Upper lobe of right lung (tissue), 1 donor: ENCODE measurements around the gene COL6A5. TPM values are rescaled to one million over a fixed set of nuclear protein-coding genes. Genes with fewer than 3 reads are reported as not detected.

Source experiments
- ATAC-seq: fragments of 200-7000 bp; cut with Tn5 transposase; one replicate; pipeline ENCODE4 v1.9.1; 2020; ENCODE audit warnings: mild to moderate bottlenecking, moderate library complexity
- DNase-seq: peaks from one replicate; pipeline ENCODE4 v3.0.0-alpha.2; 2020
- H3K27ac ChIP-seq: fragments of 200-600 bp; one replicate; pipeline ENCODE4 v1.8.0; 2022
- H3K27me3 ChIP-seq: fragments of 200-600 bp; one replicate; pipeline ENCODE4 v1.8.0; 2022; ENCODE audit warnings: mild to moderate bottlenecking
- H3K36me3 ChIP-seq: fragments of 200-600 bp; one replicate; pipeline ENCODE4 v1.8.0; 2022
- H3K4me1 ChIP-seq: fragments of 200-600 bp; one replicate; pipeline ENCODE4 v1.8.0; 2022
- H3K4me3 ChIP-seq: fragments of 200-600 bp; one replicate; pipeline ENCODE4 v1.8.0; 2022; ENCODE audit warnings: mild to moderate bottlenecking
- H3K9me3 ChIP-seq: fragments of 200-600 bp; one replicate; pipeline ENCODE4 v1.8.0; 2022
- CTCF ChIP-seq: fragments of 200-600 bp; IDR thresholded peaks from one replicate; pipeline ENCODE4 v1.8.0; 2022; ENCODE audit warnings: antibody characterized with exemption
- intact Hi-C: fragments of 100-400 bp; cut with DNase I; formaldehyde crosslinking; loops from one replicate; pipeline ENCODE4 v1.11.0; 2022
- total RNA-seq: library from RNA; stranded (reverse); fragmentation: NEBNext Ultra II Directional; extraction: Animal tissue kit (Norgen Biotek cat#: 25700); gene quantifications from one replicate; pipeline ENCODE4 v1.2.1, GENCODE V29; 2021
- donor health status: DM: no; HTN: yes; CAD: no; lungs with severe emphysema.

COL6A5 gene
- total RNA-seq, 1 donor from 2014 or later = 6.3 TPM

GRCh38 chr3:130491431-130491830 lies 146.0 kb downstream of the COL6A5 start:
- Histone ChIP-seq H3K36me3 (no peaks in the 10 kb centered on the region), H3K9me3 (no peaks in the 10 kb centered on the region), H3K4me3 (no peak overlapping the region), H3K4me1 (no peaks in the 10 kb centered on the region), H3K27me3 (no peaks in the 10 kb centered on the region), H3K27ac (no peak overlapping the region)
- ATAC-seq (no peak), DNase-seq (no peak)
- TF ChIP-seq CTCF = no peak
- intact Hi-C loops = no loop called here

- no peak for ATAC-seq
- intact Hi-C loops = no loop called here
- no peaks in the 10 kb centered on the region for H3K36me3 ChIP-seq
- TF ChIP-seq CTCF = no peak
- H3K4me1 ChIP-seq = peaks cover 4% of the 10 kb centered on the region
- H3K9me3 ChIP-seq = no peaks in the 10 kb centered on the region
- DNase-seq = no peak
- H3K27me3 ChIP-seq = no peaks in the 10 kb centered on the region
- H3K27ac ChIP-seq = no peak overlapping the region
- H3K4me3 ChIP-seq = no peak overlapping the region
Measured at GRCh38 chr3:130504701-130505100, 159.2 kb downstream of the COL6A5 start.

- intact Hi-C loops = no loop called here
Measured at GRCh38 chr3:130506031-130506430, 160.6 kb downstream of the COL6A5 start.

GRCh38 chr3:130507746-130508145 lies 162.3 kb downstream of the COL6A5 start:
- no peak for DNase-seq
- Histone ChIP-seq H3K27ac (no peak overlapping the region), H3K4me3 (no peak overlapping the region), H3K36me3 (no peaks in the 10 kb centered on the region), H3K27me3 (no peaks in the 10 kb centered on the region), H3K4me1 (peaks cover 4% of the 10 kb centered on the region), H3K9me3 (no peaks in the 10 kb centered on the region)
- TF ChIP-seq CTCF = no peak
- intact Hi-C loops = no loop called here
- no peak for ATAC-seq

More at GRCh38 chr3:130506031-130506430, 160.6 kb downstream of the COL6A5 start:
- no peak for ATAC-seq
- Histone ChIP-seq H3K4me1 (peaks cover 4% of the 10 kb centered on the region), H3K27ac (no peak overlapping the region), H3K27me3 (no peaks in the 10 kb centered on the region), H3K9me3 (no peaks in the 10 kb centered on the region), H3K36me3 (no peaks in the 10 kb centered on the region), H3K4me3 (no peak overlapping the region)
- no peak for DNase-seq
- no peak for TF ChIP-seq CTCF

- intact Hi-C loops = no loop called here
- H3K4me1 ChIP-seq = peaks cover 4% of the 10 kb centered on the region
- no peak overlapping the region for H3K4me3 ChIP-seq
- no peaks in the 10 kb centered on the region for H3K36me3 ChIP-seq
- no peaks in the 10 kb centered on the region for H3K27me3 ChIP-seq
- H3K27ac ChIP-seq = no peak overlapping the region
- no peaks in the 10 kb centered on the region for H3K9me3 ChIP-seq
- no peak for DNase-seq
- TF ChIP-seq CTCF = no peak
- peak; percentile 61 for ATAC-seq
Measured at GRCh38 chr3:130509008-130509407, 163.5 kb downstream of the COL6A5 start.

- DNase-seq (no peak), ATAC-seq (no peak)
- TF ChIP-seq CTCF = no peak
- Histone ChIP-seq H3K36me3 (no peaks in the 10 kb centered on the region), H3K27ac (no peak overlapping the region), H3K27me3 (peaks cover 29% of the 10 kb centered on the region), H3K9me3 (no peaks in the 10 kb centered on the region), H3K4me3 (no peak overlapping the region), H3K4me1 (no peaks in the 10 kb centered on the region)
- intact Hi-C loops = no loop called here
Measured at GRCh38 chr3:130514681-130515080, 169.2 kb downstream of the COL6A5 start.
